ENCODE measurements around the gene RNF157.

RNF157 gene

GRCh38 chr17:76121932-76122430 lies 118.3 kb downstream of the RNF157 start:
- no peak for DNase-seq

GRCh38 chr17:76120658-76121008 lies 119.7 kb downstream of the RNF157 start:
- no peak for DNase-seq

GRCh38 chr17:76119409-76120371 lies 120.6 kb downstream of the RNF157 start:
- no peak for DNase-seq

- no peak for DNase-seq
These were observed 125.0 kb downstream of the RNF157 start for GRCh38 chr17:76115138-76115754.

- no peak for DNase-seq
These were observed 128.3 kb downstream of the RNF157 start for GRCh38 chr17:76111956-76112355.

- no peak for DNase-seq
These were observed 132.8 kb downstream of the RNF157 start for GRCh38 chr17:76107509-76107908.

GRCh38 chr17:76106703-76107102 lies 133.6 kb downstream of the RNF157 start:
- no peak for DNase-seq

GRCh38 chr17:76104896-76105231 lies 135.4 kb downstream of the RNF157 start:
- DNase-seq, result no peak

GRCh38 chr17:76104140-76104895 lies 136.0 kb downstream of the RNF157 start:
- no peak for DNase-seq

- DNase-seq, result peak; percentile 95
These were observed 136.8 kb downstream of the RNF157 start, which contains the start of gene EXOC7 for GRCh38 chr17:76103274-76104139. Gene EXOC7 (minus strand): TSS chr17:76103787. CDS start chr17:76103692, 95 bp downstream.

- DNase-seq, result no peak
These were observed 137.4 kb downstream of the RNF157 start for GRCh38 chr17:76102944-76103273.

- DNase-seq, result no peak
These were observed 142.5 kb downstream of the RNF157 start for GRCh38 chr17:76097716-76098295.

- DNase-seq, result no peak
These were observed 144.3 kb downstream of the RNF157 start for GRCh38 chr17:76095943-76096342.

- no peak for DNase-seq
These were observed 146.2 kb downstream of the RNF157 start for GRCh38 chr17:76094046-76094445.

- no peak for DNase-seq
These were observed 147.5 kb downstream of the RNF157 start for GRCh38 chr17:76092526-76093413.

Measured in midbrain (tissue), 1 donor.